Measurements from ENCODE around the gene FNDC4. TPM values are rescaled to one million over a fixed set of nuclear protein-coding genes. Genes with fewer than 3 reads are reported as not detected.
A peak's percentile ranks its signal among the peaks of the same experiment; 100 is the strongest.

Gene FNDC4
- total RNA-seq, 1 donor from 2014 or later = 8.5 TPM

GRCh38 chr2:27493948-27494283 lies 1.1 kb downstream of the FNDC4 start:
- ATAC-seq = no peak

- ATAC-seq = no peak
Measured at GRCh38 chr2:27492557-27492956, 2.4 kb downstream of the FNDC4 start.

GRCh38 chr2:27489498-27490397 lies 5.3 kb downstream of the FNDC4 start, which contains the start of gene IFT172:
TSS of gene IFT172 (minus strand) at chr2:27489743. CDS start at chr2:27489653, 90 bp downstream.
- ATAC-seq = peak; percentile 99

GRCh38 chr2:27489118-27489497 lies 5.9 kb downstream of the FNDC4 start:
- peak; percentile 3 for ATAC-seq

GRCh38 chr2:27485496-27485895 lies 9.5 kb downstream of the FNDC4 start:
- no peak for ATAC-seq

- ATAC-seq = no peak
Measured at GRCh38 chr2:27471961-27472360, 23.0 kb downstream of the FNDC4 start.

- ATAC-seq = no peak
Measured at GRCh38 chr2:27464443-27464842, 30.6 kb downstream of the FNDC4 start.

GRCh38 chr2:27461118-27461517 lies 33.9 kb downstream of the FNDC4 start:
- no peak for ATAC-seq

GRCh38 chr2:27453968-27454367 lies 41.0 kb downstream of the FNDC4 start:
- ATAC-seq = no peak

GRCh38 chr2:27451095-27451494 lies 43.9 kb downstream of the FNDC4 start:
- ATAC-seq = no peak

- ATAC-seq = peak; percentile 43
Measured at GRCh38 chr2:27448381-27448780, 46.6 kb downstream of the FNDC4 start.

- ATAC-seq = peak; percentile 88
Measured at GRCh38 chr2:27446057-27446456, 48.9 kb downstream of the FNDC4 start.

- ATAC-seq = no peak
Measured at GRCh38 chr2:27445615-27446014, 49.4 kb downstream of the FNDC4 start.

- ATAC-seq = no peak
Measured at GRCh38 chr2:27445155-27445554, 49.8 kb downstream of the FNDC4 start.

- peak; percentile 27 for ATAC-seq
Measured at GRCh38 chr2:27442920-27443282, 52.1 kb downstream of the FNDC4 start.

GRCh38 chr2:27441958-27442919 lies 52.8 kb downstream of the FNDC4 start, which contains the start of gene KRTCAP3:
TSS of gene KRTCAP3 (plus strand) at chr2:27442381. CDS start at chr2:27442413, 32 bp downstream.
- peak; percentile 79 for ATAC-seq

Other genes starting within 250 kb of the FNDC4 start
- not detected for gene SLC30A3, start 232.2 kb downstream of the FNDC4 start, total RNA-seq
- gene DNAJC5G, start 219.8 kb downstream of the FNDC4 start, total RNA-seq = not detected
- gene TRIM54, start 212.8 kb downstream of the FNDC4 start, total RNA-seq = 0.16 TPM
- gene UCN, start 186.8 kb downstream of the FNDC4 start, total RNA-seq = 0.56 TPM
- gene MPV17, start 172.1 kb downstream of the FNDC4 start, total RNA-seq = 42.7 TPM
- gene GTF3C2, start 138.4 kb downstream of the FNDC4 start, total RNA-seq = 50.8 TPM
- 29.2 TPM for gene EIF2B4, start 124.9 kb downstream of the FNDC4 start, total RNA-seq
- gene SNX17, start 124.6 kb downstream of the FNDC4 start, total RNA-seq = 62.1 TPM
- gene ZNF513, start 114.5 kb downstream of the FNDC4 start, total RNA-seq = 11.4 TPM
- gene PPM1G, start 85.6 kb downstream of the FNDC4 start, total RNA-seq = 57.3 TPM
- gene NRBP1, start 66.6 kb downstream of the FNDC4 start, total RNA-seq = 86.6 TPM
- gene KRTCAP3, start 52.8 kb downstream of the FNDC4 start, total RNA-seq = 26.0 TPM
- gene IFT172, start 5.5 kb downstream of the FNDC4 start, total RNA-seq = 10.3 TPM
- 0.84 TPM for gene GCKR, start 1.6 kb upstream of the FNDC4 start, total RNA-seq
- 9.2 TPM for gene ZNF512, start 87.8 kb upstream of the FNDC4 start, total RNA-seq
- 1.3 TPM for gene CCDC121, start 133.8 kb upstream of the FNDC4 start, total RNA-seq
- gene GPN1, start 133.8 kb upstream of the FNDC4 start, total RNA-seq = 26.5 TPM
- 11.7 TPM for gene SUPT7L, start 168.4 kb upstream of the FNDC4 start, total RNA-seq
- gene SLC4A1AP, start 168.7 kb upstream of the FNDC4 start, total RNA-seq = 13.3 TPM

Data from esophagus mucosa (tissue), 1 donor.